A673 (cell line): ENCODE data around the gene ATG101. TPM values are rescaled to one million over a fixed set of nuclear protein-coding genes. Genes with fewer than 3 reads are reported as not detected.

Experiments used
- BruUV-seq: library from RNA; stranded (reverse); fragments of 400-500 nt; replicated peaks from 2 replicates; lab custom pipeline; 2021; lab: Mats Ljungman, UMichigan
- CTCF ChIA-PET: fragments of 300-600 bp; sonication (Branson Sonifier 250); formaldehyde crosslinking; loops from one replicate; lab custom pipeline; 2022; ENCODE audit warnings: antibody characterized with exemption; lab: Charles Lee
- POLR2A ChIA-PET: fragments of 300-600 bp; sonication (Branson Sonifier 250); formaldehyde crosslinking; loops from one replicate; lab custom pipeline; 2022; ENCODE audit warnings: antibody characterized with exemption; ENCODE audit not compliant: low non-redundant PET; lab: Charles Lee
- DNase-seq: peaks from one replicate; pipeline ENCODE4 v3.0.0-alpha.2; 2015; ENCODE audit warnings: low spot score
- H3K27ac ChIP-seq: fragments of 200-600 bp; sonication (generic); 2 replicates; pipeline ENCODE4 v1.5.1; 2016; ENCODE audit warnings: mixed run types, low read depth, mild to moderate bottlenecking, mixed read lengths, antibody characterized with exemption, low read length; ENCODE audit not compliant: poor library complexity, severe bottlenecking
- H3K27me3 ChIP-seq: fragments of 200-600 bp; sonication (generic); replicated peaks from 2 replicates; pipeline ENCODE4 v1.6.1; 2017; ENCODE audit warnings: mixed run types, low read depth, mild to moderate bottlenecking, mixed read lengths, antibody characterized with exemption, low read length; ENCODE audit not compliant: insufficient read depth, poor library complexity
- H3K36me3 ChIP-seq: fragments of 200-600 bp; sonication (generic); 2 replicates; pipeline ENCODE4 v1.6.1; 2016; ENCODE audit warnings: mixed run types, mild to moderate bottlenecking, mixed read lengths, antibody characterized with exemption, low read length; ENCODE audit not compliant: insufficient read depth, poor library complexity, severe bottlenecking
- H3K4me1 ChIP-seq: fragments of 200-600 bp; sonication (generic); 2 replicates; pipeline ENCODE4 v1.6.1; 2017; ENCODE audit warnings: mixed run types, mild to moderate bottlenecking, mixed read lengths, antibody characterized with exemption, low read length; ENCODE audit not compliant: insufficient read depth, poor library complexity, severe bottlenecking
- H3K4me3 ChIP-seq: fragments of 200-600 bp; sonication (generic); 2 replicates; pipeline ENCODE4 v1.5.1; 2016; ENCODE audit warnings: low read depth, mixed run types, mild to moderate bottlenecking, mixed read lengths, low read length; ENCODE audit not compliant: poor library complexity, severe bottlenecking
- H3K9me3 ChIP-seq: fragments of 200-600 bp; sonication (generic); 2 replicates; pipeline ENCODE4 v1.6.1; 2016; ENCODE audit warnings: mixed run types, low read depth, mild to moderate bottlenecking, mixed read lengths, antibody characterized with exemption, low read length; ENCODE audit not compliant: poor library complexity, severe bottlenecking
- EZH2 ChIP-seq: fragments of 200-600 bp; sonication (generic); IDR thresholded peaks from 2 replicates; pipeline ENCODE4 v1.6.1; 2017; ENCODE audit warnings: borderline replicate concordance, low read depth, mild to moderate bottlenecking, mixed read lengths, antibody characterized with exemption, low read length; ENCODE audit not compliant: poor library complexity, severe bottlenecking
- intact Hi-C: fragments of 100-400 bp; cut with micrococcal nuclease; formaldehyde crosslinking; loops from one replicate; pipeline ENCODE4 v1.10.0; 2022; ENCODE audit not compliant: unreplicated experiment
- total RNA-seq: library from RNA; stranded (reverse); gene quantifications from 2 replicates; pipeline ENCODE4 v1.2.3, GENCODE V29; 2021
- TF ChIP-seq, protein P1 (sequence below): fragments of 300-800, 200-600 bp; sonication (generic); conservative IDR thresholded peaks from 2 replicates; pipeline ENCODE4 v1.5.1; 2017; ENCODE audit warnings: low read depth, mild to moderate bottlenecking, antibody characterized with exemption, low read length, moderate library complexity, mixed read lengths

ATG101 gene
- total RNA-seq, 1 experiment from 2014 or later: 52.0 TPM

DNA sequence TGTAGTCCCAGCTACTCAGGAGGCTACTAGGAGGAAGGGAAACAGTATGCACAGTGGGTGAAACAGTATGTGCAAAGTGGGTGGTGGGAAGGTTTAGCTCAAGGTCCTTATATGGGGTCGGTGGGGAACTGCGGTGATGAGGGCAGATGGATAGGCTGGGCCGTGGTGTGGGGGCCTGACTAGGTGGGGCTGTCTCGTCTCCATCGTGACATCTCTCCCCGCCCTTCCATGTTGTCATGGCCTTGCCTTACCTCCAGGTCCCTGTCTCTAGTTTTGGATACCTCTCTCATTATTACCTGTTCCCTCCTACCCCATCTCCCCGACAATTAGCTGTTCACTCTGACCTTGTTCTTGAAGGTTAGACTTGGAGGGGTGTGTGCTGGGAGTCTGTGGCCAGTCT lies 22.9 kb upstream of the ATG101 start:
- Histone ChIP-seq H3K27ac (no peak overlapping the region), H3K4me1 (peaks cover 12% of the 10 kb centered on the region), H3K27me3 (no peaks in the 10 kb centered on the region), H3K4me3 (no peak overlapping the region), H3K36me3 (no peaks in the 10 kb centered on the region), H3K9me3 (no peaks in the 10 kb centered on the region)
- POLR2A ChIA-PET: no interaction called here
- TF ChIP-seq EZH2: no peak
- TF ChIP-seq, protein P1, sequence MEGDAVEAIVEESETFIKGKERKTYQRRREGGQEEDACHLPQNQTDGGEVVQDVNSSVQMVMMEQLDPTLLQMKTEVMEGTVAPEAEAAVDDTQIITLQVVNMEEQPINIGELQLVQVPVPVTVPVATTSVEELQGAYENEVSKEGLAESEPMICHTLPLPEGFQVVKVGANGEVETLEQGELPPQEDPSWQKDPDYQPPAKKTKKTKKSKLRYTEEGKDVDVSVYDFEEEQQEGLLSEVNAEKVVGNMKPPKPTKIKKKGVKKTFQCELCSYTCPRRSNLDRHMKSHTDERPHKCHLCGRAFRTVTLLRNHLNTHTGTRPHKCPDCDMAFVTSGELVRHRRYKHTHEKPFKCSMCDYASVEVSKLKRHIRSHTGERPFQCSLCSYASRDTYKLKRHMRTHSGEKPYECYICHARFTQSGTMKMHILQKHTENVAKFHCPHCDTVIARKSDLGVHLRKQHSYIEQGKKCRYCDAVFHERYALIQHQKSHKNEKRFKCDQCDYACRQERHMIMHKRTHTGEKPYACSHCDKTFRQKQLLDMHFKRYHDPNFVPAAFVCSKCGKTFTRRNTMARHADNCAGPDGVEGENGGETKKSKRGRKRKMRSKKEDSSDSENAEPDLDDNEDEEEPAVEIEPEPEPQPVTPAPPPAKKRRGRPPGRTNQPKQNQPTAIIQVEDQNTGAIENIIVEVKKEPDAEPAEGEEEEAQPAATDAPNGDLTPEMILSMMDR: no peak
- intact Hi-C loops: no loop called here
- CTCF ChIA-PET: interaction anchor here (0.6 kb wide), 1 partner anchor 22 kb away, joined by 3 read pairs; no protein-coding TSS in a partner anchor
- DNase-seq: no peak
- BruUV-seq: no TSS peak

DNA sequence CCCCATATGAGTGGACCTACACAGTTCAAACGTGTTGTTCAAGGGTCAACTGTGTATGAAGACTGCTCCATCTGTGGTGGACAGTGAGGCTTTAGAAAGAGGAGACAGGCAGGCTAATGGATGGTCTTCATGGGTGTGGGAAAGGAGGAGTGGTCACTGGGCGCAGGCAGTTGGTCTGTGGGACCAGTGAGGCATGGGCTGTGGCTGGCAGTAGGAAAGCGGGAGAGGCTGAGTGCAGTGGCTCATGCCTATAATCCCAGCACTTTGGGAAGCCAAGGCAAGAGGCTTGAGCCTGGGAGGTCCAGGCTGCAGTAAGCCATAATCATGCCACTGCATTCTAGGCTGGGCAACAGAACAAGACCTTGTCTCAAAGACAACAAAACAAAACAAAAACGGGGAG lies 20.5 kb upstream of the ATG101 start:
- Histone ChIP-seq H3K36me3 (no peaks in the 10 kb centered on the region), H3K4me1 (peaks cover 12% of the 10 kb centered on the region), H3K27me3 (no peaks in the 10 kb centered on the region), H3K9me3 (no peaks in the 10 kb centered on the region), H3K27ac (no peak overlapping the region), H3K4me3 (no peak overlapping the region)
- POLR2A ChIA-PET: no interaction called here
- BruUV-seq: no TSS peak
- TF ChIP-seq, protein P1: no peak
- TF ChIP-seq EZH2: no peak
- no peak for DNase-seq
- CTCF ChIA-PET: no interaction called here
- intact Hi-C loops: no loop called here

GRCh38 chr12:52049688-52050087 lies 20.1 kb upstream of the ATG101 start:
- H3K36me3 ChIP-seq: peaks cover 3% of the 10 kb centered on the region
- H3K4me1 ChIP-seq: peaks cover 12% of the 10 kb centered on the region
- ChIA-PET POLR2A (no interaction called here), CTCF (no interaction called here)
- no peak overlapping the region for H3K27ac ChIP-seq
- intact Hi-C loops: no loop called here
- no peak for DNase-seq
- BruUV-seq: no TSS peak
- H3K4me3 ChIP-seq: no peak overlapping the region
- TF ChIP-seq, protein P1: no peak
- no peak for TF ChIP-seq EZH2
- no peaks in the 10 kb centered on the region for H3K27me3 ChIP-seq
- H3K9me3 ChIP-seq: no peaks in the 10 kb centered on the region
